NCI-H1417 (cell line): ENCODE data around the gene ENTHD1.
"Not testable (repeated sequence)": the region's sequence is repeated elsewhere in the genome, so short reads cannot be mapped to it uniquely, and the experiment has no call there.

ENCODE experiments used
- DNase-seq, 3 experiments: peaks; one replicate each; lab custom pipeline; 2025; lab: John Stamatoyannopoulos, UW

Gene ENTHD1

DNA sequence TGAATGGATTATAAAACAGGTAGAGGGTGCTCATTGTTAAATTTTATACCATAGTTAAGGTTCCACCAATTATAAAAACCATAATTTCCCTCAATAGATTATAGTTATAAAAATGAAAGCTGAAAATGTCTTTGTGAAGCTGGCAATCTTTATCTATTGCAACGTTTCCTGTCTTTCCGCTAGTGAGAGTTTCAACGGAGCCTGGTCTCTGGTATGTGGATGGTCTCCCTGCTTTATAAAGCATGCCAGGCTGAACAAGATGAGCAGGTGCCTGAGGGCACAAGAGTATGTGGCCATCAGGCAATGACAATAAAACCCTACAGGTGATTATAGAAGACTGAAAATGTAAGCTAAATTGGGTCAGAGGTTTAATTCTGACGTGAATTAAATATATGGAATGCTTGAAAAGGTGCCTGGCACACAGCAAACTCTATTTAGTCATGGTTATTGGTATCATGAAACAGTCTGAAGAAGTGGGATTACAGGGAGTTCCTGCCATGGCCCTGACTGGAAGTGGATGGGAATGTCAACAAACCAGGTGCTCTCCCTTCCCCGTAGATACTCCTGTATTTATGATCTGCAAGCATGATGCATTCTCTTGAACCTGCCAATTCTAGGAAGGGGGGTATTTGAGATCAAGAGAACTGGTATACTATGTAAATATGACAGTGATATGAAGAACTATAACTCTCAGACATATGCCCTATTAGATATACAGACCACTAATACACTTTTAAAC is 115.7 kb downstream of the ENTHD1 start:
- peak; percentile 11 to 57 (median 16) for DNase-seq

DNA sequence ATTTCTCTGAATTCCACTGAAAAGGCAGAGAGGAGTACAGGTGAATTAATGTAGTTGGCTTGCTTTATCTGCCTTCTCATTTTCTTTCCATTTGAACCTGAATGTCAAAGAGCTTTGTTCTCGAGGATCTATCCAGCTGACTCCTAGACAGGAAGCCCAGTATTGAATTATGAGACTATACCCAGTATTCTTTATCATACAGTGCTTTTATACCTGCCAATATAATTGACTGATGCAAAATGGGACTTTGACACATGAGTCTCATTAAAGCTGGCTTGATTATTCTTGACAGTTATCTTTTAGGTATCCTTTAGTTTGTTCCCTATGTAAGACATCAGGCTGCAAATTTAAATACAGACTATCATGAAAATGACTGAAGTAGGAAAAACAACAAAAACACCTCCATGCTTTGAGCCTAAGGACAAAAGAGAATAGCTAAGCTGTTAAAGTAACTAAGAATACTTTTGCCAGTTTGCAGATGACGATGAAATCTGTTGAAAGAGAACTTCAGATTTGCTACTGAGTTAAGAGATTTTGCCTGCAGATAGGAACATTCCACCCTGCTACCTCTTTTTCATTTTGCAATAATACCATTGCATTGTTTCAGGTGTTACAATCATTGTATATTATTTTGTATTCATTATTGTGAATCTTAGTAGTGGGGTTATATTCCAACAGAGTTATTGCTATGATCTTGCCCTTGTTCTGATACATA is 117.1 kb downstream of the ENTHD1 start:
- peak in 1 of 3 experiments; percentile 4 for DNase-seq

DNA sequence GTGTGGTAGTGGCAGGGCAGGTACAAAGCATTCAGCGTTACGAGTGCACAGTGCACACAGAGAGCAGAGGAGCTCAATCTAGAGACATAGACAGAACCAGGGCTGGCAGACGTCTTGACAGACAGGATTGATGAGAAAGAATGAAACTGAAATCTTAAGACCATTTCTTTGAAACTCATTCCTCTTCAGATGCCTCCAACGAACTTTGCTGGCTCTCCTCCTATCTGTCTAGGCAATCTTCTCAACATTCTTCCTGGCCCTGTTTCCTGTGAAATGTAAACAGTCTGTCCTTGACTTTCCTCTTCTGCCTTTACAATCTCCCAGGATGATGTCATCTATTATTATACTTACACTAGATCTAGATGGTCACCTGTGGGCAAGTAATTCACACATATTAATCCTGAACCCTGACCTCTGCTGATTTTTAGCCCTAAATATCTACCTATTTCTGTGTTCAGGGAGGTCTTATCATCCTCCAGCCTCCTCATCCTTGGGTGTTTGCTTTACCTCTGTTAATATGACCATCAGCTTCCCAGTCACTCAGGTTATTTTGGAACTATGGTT is 119.5 kb downstream of the ENTHD1 start:
- DNase-seq: no peak

DNA sequence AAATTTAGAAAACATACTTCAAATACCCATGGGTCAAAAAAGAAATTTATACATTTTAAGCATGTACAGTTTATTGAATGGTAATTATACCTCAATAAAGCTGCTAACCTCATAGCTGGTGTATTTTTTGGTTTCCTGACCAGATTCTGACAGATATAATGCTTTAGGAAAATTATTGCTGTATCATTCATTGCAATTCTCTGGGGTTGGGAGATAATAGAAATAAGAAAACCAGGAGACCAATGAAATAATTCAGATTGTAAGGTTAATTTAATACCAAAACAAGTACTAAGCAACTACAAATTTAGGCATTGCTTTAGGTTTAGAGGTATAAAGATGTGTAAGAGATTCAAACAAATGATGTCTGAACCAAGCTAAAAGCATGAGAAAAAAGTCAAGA is 120.1 kb downstream of the ENTHD1 start:
- no peak for DNase-seq

DNA sequence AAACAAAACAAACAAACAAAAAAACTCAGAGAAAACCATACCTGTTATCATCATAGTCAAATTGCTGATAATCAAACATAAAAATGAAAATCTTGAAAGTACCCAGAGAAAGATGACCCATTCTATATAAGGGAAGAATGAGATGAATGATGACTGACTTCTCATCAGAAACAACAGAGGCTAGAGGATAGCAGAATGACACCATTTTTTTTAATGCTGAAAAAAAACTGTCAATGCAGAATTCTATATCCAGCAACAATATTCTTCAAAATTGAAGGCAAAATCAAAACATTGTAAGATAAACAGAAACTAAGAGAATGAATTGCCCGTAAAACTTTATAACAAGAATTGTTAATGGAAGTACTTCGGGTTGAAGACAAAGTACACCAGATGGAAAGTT is 122.1 kb downstream of the ENTHD1 start:
- DNase-seq: no peak

DNA sequence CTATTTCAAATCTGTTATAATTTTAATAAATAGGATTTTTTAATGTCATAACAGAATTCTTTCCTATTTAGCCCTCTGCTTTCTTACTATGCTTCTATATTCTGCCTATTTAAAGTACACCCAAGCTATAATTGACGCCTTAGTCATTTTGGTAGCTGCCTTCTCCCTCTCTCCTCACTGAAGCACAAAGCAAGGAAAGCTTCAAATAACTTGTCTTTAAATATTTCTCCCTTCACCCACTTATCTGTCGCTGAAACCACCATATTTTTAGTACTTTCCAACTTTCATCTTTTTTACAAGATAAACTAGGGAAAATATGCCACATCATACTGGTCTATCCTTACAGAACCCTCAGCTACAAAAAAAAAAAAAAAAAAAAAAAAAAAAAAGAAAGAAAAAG is 127.9 kb downstream of the ENTHD1 start:
- DNase-seq: no peak

DNA sequence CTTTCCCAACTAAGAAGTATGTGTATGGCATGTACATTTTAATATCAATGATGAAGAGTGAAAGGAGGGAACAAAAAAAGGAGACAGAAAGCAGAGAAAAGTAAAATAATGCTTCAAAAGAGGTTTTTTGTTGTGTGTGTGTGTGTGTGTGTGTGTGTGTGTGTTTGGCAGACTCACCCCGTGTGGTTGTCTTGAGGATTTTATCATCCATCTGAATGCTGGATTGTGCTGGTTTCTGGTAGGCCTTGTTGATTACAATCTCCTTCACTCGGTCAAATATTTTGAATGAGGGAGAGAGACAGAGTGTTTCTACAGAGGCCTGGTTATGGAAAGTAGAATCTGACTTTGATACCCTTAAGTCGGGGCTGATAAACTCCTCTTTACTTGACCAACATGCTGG is 128.5 kb downstream of the ENTHD1 start:
- no peak for DNase-seq

DNA sequence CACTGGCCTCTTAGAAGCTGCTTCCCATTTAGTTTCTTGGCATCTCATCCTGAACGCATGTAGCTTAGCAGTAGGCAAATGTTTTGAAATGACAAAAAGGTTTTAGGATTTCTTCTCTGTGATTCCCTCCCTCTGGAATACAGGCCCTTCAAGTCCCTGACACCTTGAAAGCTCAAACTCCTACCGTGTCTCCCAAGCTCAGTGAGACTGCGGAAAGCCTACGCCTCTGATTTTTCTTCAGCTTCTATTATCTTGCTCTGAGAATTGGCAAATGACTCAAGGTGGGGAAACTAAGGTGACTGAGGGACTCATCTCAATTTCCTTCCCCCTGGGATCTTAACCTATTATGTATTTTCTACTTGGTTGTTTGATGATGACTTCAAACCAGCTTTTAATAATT is 130.3 kb downstream of the ENTHD1 start:
- DNase-seq: no peak

DNA sequence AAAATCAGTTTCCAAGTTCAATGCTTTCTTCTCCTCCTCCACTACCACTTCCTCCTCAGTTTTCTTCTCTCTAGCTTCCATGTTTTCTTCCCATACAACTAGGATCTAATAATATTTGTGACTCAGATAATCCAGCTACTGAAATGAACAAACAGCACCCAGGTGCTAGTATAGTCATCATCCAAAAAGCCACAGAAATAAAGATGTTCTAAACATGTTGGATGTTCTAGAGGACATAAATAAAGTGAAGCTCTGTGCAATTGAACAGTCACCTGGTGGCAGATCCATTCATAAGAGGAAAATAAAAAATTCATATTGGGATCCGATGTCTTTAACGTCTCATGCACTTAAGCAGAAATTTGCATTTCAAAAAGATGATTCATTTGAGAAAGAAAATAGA is 142.8 kb downstream of the ENTHD1 start:
- DNase-seq: no peak

DNA sequence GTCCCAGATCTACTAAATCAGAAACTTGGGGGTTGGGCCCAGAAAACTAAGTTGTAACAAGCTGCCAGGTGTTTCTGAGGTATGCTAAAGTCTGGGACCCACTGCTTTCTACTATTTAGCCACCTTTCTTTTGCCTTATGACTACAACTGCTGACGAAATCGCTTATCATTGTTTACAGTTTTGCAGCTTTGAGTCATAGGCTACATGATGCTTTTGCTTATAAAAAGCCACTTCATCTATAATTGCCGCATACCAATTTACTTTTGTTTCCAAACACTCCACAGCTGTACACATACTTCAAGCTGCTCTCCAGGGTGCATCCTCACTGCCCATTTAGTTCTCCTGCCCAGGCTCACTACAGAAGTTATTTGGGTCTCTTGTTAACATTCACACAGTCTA is 144.7 kb downstream of the ENTHD1 start:
- DNase-seq: peak; percentile 58 to 92 (median 64)

DNA sequence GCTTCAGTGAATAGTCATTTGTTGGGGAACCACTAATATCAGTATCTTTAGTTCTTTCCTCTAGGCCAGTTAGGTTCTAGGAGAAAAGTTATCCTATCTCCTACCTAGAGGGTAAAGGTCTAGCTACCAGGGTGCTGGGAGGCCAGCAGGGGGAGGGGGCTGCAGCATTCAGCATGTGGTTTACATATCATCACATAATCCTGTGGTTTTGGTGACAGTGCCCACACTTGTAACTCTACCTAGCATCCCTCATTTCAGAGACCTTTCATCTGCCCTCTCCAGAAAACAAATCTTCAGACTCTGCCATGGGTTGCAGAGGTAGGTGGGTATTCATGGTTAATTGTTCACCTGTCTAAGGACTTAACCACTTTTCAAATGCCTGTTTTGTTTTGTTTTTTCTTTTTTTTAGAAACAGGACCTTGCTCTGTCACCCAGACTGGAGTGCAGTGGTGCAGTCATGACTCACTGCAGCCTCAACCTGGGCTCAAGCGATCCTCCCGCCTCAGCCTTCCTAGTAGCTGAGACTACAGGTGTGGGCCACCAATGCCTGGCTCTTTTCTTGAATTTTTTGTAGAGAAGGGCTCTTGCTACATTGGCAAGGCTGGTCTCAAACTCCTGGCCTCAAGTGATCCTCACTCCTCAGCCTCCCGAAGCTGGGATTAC is 146.8 kb downstream of the ENTHD1 start:
- DNase-seq: no peak

DNA sequence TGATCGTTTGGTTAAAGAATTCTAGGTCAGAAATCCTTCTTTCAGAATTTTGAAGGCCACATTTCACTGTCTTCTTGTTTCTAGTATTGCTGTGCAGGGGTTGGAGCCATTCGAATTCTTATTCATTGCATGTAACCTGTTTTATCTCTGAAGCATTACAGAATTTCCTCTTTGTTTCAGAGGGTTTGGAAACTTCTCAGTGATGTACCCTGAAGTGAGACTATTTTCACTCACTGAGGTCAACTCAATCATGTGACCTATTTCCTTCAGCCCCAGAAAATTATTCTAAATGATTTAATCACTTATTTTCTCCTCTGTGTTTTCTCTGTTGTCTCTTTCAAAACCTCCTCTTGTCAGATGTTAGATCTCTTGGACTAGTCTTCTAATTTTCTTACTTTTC is 147.8 kb downstream of the ENTHD1 start:
- no peak for DNase-seq

DNA sequence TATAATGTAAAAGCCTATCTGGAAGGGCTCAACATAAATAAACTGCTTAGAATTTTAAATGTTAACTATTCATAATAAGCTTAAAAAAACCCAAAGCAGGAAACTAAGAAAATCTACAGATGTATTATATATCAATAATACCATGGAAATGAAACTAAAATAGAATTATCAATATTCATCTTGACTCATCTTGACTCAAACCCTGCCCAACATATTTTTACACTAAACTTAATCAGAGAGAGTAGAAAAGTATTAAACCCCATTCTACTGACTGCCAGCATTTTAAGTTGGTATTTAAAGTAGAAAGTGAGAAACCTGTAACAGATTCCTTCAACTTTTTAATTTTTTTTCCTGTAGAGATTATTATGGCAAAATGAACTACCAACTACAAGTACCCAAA is 149.2 kb downstream of the ENTHD1 start:
- no peak for DNase-seq

DNA sequence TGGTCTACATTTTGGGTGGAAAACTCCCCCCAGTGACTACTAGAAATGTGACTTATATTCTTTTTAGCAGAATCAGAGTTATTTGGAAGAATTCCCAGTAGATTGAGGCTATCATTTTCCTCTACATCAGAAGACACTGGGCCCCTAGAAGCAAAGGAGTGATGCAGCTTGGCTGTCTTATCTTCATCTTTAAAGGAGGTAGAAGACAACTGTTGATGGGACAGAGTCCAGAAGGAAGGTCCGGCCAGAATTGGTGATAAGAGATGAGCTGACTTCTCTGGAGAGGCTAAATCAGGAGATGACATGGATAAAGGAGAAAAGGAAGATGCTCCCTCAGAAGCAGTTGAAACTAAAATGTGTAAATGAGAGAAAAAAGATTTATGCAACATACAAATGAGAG is 149.6 kb downstream of the ENTHD1 start:
- DNase-seq: no peak

DNA sequence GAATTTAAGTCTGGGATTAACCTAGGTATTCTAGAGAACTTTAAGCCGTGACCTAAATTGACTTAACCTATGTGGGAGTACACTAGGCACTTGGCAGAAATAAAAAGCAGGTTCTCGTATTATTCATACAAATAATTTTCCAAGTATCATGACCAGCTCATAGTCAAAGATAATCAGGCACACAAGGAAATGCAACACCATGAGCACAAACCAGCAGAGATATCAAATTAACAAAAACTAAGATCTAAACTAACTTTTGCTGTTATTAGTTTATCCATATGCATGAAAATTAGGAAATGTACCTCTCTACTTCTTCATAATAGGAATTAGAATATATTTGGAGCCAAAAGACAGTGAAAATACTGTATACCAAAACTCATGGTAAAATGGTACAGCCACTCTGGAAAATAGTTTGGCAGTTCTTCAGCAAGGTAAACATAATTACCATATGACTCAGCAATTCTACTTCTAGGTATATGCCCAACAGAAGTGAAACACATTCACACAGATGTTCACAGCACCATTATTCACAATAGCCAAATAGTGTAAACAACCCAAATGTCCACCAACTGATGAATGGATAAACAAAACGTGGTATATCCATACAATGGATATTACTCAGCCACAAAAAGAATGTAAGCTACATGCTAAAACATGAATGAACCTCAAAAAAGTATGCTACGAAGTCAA is 154.1 kb downstream of the ENTHD1 start:
- no peak for DNase-seq

DNA sequence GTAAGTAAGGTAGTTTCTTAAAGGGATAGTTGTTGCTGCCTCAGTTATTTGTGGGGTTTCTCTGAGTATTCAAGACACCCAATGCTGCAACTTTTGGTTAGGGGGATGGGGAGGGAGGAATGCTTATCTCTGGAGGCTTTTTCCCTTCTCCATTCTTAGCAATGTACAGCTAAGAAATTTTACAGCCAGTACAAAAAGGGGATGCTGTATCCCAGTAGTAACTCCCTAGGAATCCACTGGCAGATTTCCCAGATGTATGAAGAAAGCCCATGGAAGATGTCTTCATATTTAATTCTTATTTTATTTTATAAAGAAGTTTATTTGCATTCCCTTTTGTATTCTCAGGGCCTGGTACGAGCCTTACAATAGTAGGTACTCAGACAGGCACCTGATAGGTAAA is 154.8 kb downstream of the ENTHD1 start:
- no peak for DNase-seq

DNA sequence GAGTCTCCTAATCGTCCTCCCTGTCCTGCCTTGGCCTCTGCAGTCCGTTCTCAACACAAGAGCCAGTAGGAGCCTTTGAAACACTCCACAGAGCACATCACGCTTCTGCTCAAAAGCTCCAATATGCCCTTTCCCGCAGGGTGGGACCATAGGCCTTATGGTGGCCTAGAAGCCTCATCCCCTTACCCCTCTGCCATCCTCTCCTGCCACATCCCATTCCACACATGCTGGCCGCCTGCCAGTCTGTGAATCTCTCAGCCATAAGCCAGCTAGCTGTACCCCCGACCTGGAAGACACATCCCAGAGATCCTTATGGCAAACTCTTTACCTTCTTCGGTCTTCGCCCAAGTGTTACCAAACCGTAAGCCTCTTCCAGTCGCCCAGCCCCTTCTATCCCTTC is 157.8 kb downstream of the ENTHD1 start:
- no peak for DNase-seq

DNA sequence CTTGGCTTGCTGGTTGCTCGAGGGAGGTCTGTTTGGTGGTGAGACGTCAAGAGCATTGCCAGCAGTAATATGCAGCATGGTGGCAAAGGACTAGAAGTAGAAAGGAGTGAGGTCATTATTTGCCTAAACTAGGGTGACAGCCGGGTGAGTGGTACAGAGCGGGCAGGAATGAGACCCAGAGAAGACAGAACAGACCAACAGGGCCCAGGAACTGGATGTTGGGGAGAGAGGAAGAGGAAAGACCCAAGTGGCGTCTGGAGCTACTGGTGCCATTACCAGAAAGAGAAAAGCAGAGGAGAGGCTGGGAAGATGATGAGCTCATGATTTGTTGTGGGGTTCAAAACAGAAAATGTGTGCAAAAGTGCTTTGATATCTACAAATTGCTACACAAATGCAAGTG is 158.7 kb downstream of the ENTHD1 start:
- no peak for DNase-seq

DNA sequence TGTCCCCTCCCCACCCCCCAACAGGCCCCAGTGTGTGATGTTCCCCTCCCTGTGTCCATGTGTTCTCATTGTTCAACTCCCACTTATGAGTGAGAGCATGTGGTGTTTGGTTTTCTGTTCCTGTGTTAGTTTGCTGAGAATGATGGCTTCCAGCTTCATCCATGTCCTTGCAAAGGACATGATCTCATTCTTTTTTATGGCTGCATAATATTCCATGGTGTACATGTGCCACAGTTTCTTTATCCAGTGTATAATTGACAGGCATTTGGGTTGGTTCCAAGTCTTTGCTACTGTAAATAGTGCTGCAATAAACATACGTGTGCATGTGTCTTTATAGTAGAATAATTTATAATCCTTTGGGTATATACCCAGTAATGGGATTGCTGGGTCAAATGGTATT is 159.5 kb downstream of the ENTHD1 start:
- not testable (repeated sequence) for DNase-seq

DNA sequence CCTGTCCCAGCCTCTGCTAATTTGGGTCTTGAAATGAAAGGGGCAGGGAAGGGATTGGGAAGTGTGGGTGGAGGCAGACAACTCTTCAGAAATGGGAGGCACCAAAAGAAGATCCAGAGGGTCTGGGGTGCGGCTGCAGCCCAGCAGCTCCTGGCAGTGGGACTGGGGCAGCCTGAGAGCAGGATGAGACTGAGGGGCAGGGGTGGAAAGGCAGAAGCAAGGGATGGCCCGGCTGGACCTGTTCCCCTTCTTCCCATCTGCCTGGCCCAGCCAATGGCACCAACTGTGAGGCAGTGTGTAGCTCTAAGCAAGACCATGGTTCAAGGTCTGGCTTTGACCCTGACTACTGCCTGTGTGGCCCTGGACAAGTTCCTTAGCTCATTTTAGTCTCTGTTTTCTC is 160.4 kb downstream of the ENTHD1 start:
- DNase-seq: no peak

DNA sequence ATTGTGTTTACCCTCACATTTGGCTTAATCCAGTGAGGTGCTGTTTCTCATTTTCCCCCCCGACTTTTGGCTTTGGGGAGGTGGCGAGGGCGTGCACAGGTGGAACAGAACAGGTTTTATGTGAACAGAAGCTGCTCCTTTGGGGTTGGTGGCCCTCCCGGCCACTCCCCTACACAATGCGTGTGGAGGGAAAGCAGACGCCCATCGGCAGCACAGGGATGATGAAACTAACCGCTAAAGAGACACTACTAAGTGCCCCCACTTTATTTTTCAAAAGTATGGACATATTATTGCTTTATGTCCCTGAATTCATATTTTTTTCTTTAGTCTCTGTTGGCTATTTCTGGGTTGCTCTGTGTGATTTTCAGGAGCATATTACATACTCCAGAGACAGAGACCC is 160.9 kb downstream of the ENTHD1 start:
- DNase-seq: peak in 2 of 3 experiments; percentile 42 to 59

DNA sequence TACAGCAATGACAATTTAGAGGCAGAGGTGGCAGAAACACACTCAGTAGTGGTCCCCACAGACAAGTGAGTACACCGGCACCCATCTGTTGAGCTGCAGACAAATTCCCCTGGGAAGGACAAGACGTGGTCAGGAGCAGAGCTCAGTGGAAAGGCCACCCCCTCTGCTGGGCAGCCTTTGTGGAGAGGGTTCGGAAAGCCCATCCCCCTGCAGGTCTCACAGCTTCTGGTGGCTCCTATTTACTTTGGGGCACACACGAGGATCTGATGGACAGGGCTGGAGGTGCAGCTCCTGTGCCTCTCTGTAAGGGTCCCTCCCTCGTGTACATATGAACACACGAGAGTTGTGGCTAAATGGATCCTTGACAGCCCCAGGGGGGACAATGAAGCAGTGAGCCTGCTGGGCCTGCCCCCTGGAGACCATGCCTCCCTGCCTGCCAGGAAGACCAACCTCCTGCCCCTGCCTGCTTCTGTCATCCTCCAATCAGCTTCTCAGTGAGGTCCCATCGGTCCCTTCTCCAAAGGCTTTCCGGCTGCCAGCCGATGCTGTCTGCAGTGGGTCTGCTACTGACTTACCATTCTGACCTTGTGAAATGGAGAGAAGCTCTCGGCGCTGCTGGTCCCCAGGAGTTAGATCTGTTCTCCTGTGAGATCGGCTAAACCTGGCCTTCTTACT is 161.5 kb downstream of the ENTHD1 start:
- peak in 2 of 3 experiments; percentile 47 to 70 for DNase-seq
